K562 (cell line): Measurements from ENCODE around the gene FRMD4B. TPM values are rescaled to one million over a fixed set of nuclear protein-coding genes. Genes with fewer than 3 reads are reported as not detected.

Experiments used
- ATAC-seq: fragments of 200-7000 bp; cut with Tn5 transposase; 3 replicates; pipeline ENCODE4 v1.9.1; 2020; ENCODE audit warnings: moderate library complexity
- BruUV-seq: library from RNA; stranded (reverse); fragments of 400-500 nt; replicated peaks from 2 replicates; lab custom pipeline; 2021; lab: Mats Ljungman, UMichigan
- CTCF ChIA-PET: fragments of 300-600 bp; formaldehyde crosslinking; extraction: SDS; loops from one replicate; lab custom pipeline; 2021; ENCODE audit warnings: low intra/inter-chr PET ratio; lab: Yijun Ruan, JAX
- POLR2A ChIA-PET: fragments of 300-600, 350-650 bp; sonication (Branson Sonifier 250); formaldehyde crosslinking; extraction: SDS; loops from one replicate; lab custom pipeline; 2021; ENCODE audit warnings: antibody characterized with exemption, inconsistent platforms; lab: Yijun Ruan, JAX
- DNase-seq, 4 experiments: peaks; one replicate each; pipeline versions ENCODE4 v3.0.0 to v3.0.0-alpha.2; 2011 to 2018; ENCODE audit warnings: low spot score in 3 of 4, mixed read lengths in 3 of 4; ENCODE audit errors: extremely low read depth in 1 of 4
- FAIRE-seq: peaks from 2 replicates; lab custom pipeline; 2011; peaks lifted over from hg19 to GRCh38; lab: Jason Lieb, UNC
- H2AFZ ChIP-seq: 2 replicates; pipeline ENCODE4 v1.6.0; 2011; ENCODE audit warnings: low read depth, low read length, control low read depth, inconsistent platforms
- H3K27ac ChIP-seq: fragments of 200-600 bp; 3 replicates; pipeline ENCODE4 v1.8.0; 2011; ENCODE audit warnings: low read depth, mild to moderate bottlenecking, control low read depth, inconsistent platforms, low read length, moderate library complexity, mixed read lengths; ENCODE audit errors: extremely low read depth
- H3K27me3 ChIP-seq, 2 experiments: fragments of 300-600 bp in 1 of 2; 2 replicates in 1 of 2; 3 replicates in 1 of 2; pipeline versions ENCODE4 v1.6.0 to v1.8.0; 2011; ENCODE audit warnings: inconsistent platforms in 2 of 2, low read length in 2 of 2, mild to moderate bottlenecking in 1 of 2, mixed read lengths in 1 of 2, moderate library complexity in 1 of 2; ENCODE audit not compliant: control insufficient read depth in 2 of 2, insufficient read depth in 2 of 2
- H3K36me3 ChIP-seq: fragments of 300-600 bp; 3 replicates; pipeline ENCODE4 v1.8.0; 2011; ENCODE audit warnings: mild to moderate bottlenecking, low read length, inconsistent platforms; ENCODE audit not compliant: control insufficient read depth, insufficient read depth
- H3K4me1 ChIP-seq, 2 experiments: fragments of 200-600 bp in 1 of 2; replicated peaks in 1 of 2; 2 replicates in 1 of 2; 3 replicates in 1 of 2; pipeline versions ENCODE4 v1.5.1 to v1.8.0; 2011; ENCODE audit warnings: inconsistent platforms in 2 of 2, low read length in 2 of 2, mild to moderate bottlenecking in 1 of 2, mixed read lengths in 1 of 2, moderate library complexity in 1 of 2; ENCODE audit not compliant: control insufficient read depth in 2 of 2, insufficient read depth in 2 of 2
- H3K4me2 ChIP-seq: 2 replicates; pipeline ENCODE4 v1.6.1; 2011; ENCODE audit warnings: low read length, control low read depth, inconsistent platforms, mixed read lengths; ENCODE audit not compliant: insufficient read depth
- H3K4me3 ChIP-seq: fragments of 200-600 bp; sonication (generic), shearing (Covaris generic); 2 replicates; pipeline ENCODE4 v1.5.1; 2016; ENCODE audit warnings: control low read depth, inconsistent platforms
- H3K79me2 ChIP-seq: fragments of 200-600 bp; 3 replicates; pipeline ENCODE4 v1.8.0; 2011; ENCODE audit warnings: low read length, inconsistent platforms; ENCODE audit not compliant: control insufficient read depth, insufficient read depth
- H3K9ac ChIP-seq, 2 experiments: 2 replicates each; pipeline versions ENCODE4 v1.6.0 to v1.6.1; 2011; ENCODE audit warnings: low read depth in 2 of 2, low read length in 2 of 2, control low read depth in 1 of 2, inconsistent platforms in 1 of 2, mild to moderate bottlenecking in 1 of 2, mixed read lengths in 1 of 2; ENCODE audit not compliant: insufficient read depth in 1 of 2
- H3K9me1 ChIP-seq: one replicate; pipeline ENCODE4 v1.6.0; 2011; ENCODE audit warnings: inconsistent platforms, mild to moderate bottlenecking, low read length, moderate library complexity; ENCODE audit not compliant: control insufficient read depth, insufficient read depth
- H3K9me3 ChIP-seq: replicated peaks from 2 replicates; pipeline ENCODE4 v1.5.1; 2011; ENCODE audit warnings: low read depth, low read length, inconsistent platforms; ENCODE audit not compliant: control insufficient read depth, insufficient read depth
- H4K20me1 ChIP-seq: replicated peaks from 2 replicates; pipeline ENCODE4 v1.6.1; 2011; ENCODE audit warnings: low read length, inconsistent platforms, mixed read lengths; ENCODE audit not compliant: control insufficient read depth, insufficient read depth
- BRD4 ChIP-seq: fragments of 200-600 bp; sonication (generic); IDR thresholded peaks from 2 replicates; pipeline ENCODE4 v1.6.1; 2017; ENCODE audit warnings: inconsistent platforms
- CUX1 ChIP-seq: fragments of 200-800 bp; sonication (Bioruptor generic); IDR thresholded peaks from 2 replicates; pipeline ENCODE4 v1.6.1; 2016; ENCODE audit warnings: missing genetic modification characterization, missing compliant biosample characterization
- HINFP ChIP-seq: fragments of 450-650 bp; conservative IDR thresholded peaks from 2 replicates; pipeline ENCODE4 v1.6.1; 2016; ENCODE audit warnings: missing genetic modification characterization, low read depth, mild to moderate bottlenecking, control low read depth, missing compliant biosample characterization
- IRF2 ChIP-seq: sonication (generic); formaldehyde crosslinking; IDR thresholded peaks from 2 replicates; pipeline ENCODE4 v1.8.1; 2022; ENCODE audit warnings: mild to moderate bottlenecking, missing genetic modification reagents
- NELFE ChIP-seq: IDR thresholded peaks from 2 replicates; pipeline ENCODE4 v1.6.1; 2011; ENCODE audit warnings: mild to moderate bottlenecking; ENCODE audit not compliant: insufficient read depth, insufficient read length
- NR3C1 ChIP-seq: sonication (generic); formaldehyde crosslinking; IDR thresholded peaks from 2 replicates; pipeline ENCODE4 v1.8.1; 2022; ENCODE audit warnings: missing genetic modification reagents
- RBM17 ChIP-seq: fragments of 200-400 bp; formaldehyde crosslinking; IDR thresholded peaks from 2 replicates; pipeline ENCODE4 v1.6.1; 2017; ENCODE audit warnings: low read depth, mild to moderate bottlenecking, low read length, borderline replicate concordance
- RBM39 ChIP-seq: fragments of 200-400 bp; formaldehyde crosslinking; optimal IDR thresholded peaks from 2 replicates; pipeline ENCODE3; 2018; ENCODE audit warnings: low read depth, low read length
- WGBS: fragments of 100-300 bp; shearing (Covaris generic); methylation state at CpG from one replicate; pipeline ENCODE4 v1.1.6; 2016; ENCODE audit warnings: low coverage, mixed read lengths; ENCODE audit not compliant: insufficient coverage; ENCODE audit errors: missing lambda C conversion rate; 5-methylcytosine and 5-hydroxymethylcytosine counted together
- in situ Hi-C: fragments of 300-500 bp; cut with MboI; formaldehyde crosslinking; loops from 4 replicates; pipeline ENCODE4 v1.15.0; 2018; ENCODE audit warnings: inconsistent platforms, mixed read lengths
- intact Hi-C: fragments of 100-400 bp; cut with micrococcal nuclease; formaldehyde crosslinking; loops from 2 replicates; pipeline ENCODE4 v1.14.2; 2022
- polyA plus RNA-seq, 8 experiments: library from polyadenylated mRNA; depleted of rRNA in 4 of 8; stranded (reverse) in 5 of 8; unstranded in 3 of 8; fragments of >200 nt; fragmentation: Nextera tagmentation in 2 of 8; fragmentation: Illumina TruSeq in 1 of 8; extraction: Ambion mirVana in 2 of 8; extraction: Trizol in 1 of 8; gene quantifications; 2 replicates each; pipeline versions ENCODE4 v1.2.1 to v1.2.3, GENCODE V29; 2011 to 2014; ENCODE audit warnings: inconsistent platforms in 1 of 8, missing spikeins in 1 of 8
- total RNA-seq, 7 experiments: library from RNA; depleted of rRNA in 6 of 7; stranded (reverse); fragments of >200 nt in 6 of 7; fragmentation: Illumina TruSeq in 2 of 7; extraction: Trizol in 2 of 7; gene quantifications; 2 replicates each; pipeline versions ENCODE4 v1.2.1 to v1.2.3, GENCODE V29; 2011 to 2021; ENCODE audit warnings: low replicate concordance in 1 of 7

Gene FRMD4B
- total and polyA plus RNA-seq, 9 of the 15 experiments (the other 6 are each of a cell fraction or from before 2014, with no cell fraction given): 0.03 to 0.09 (median 0.04) TPM; not detected in 3

- no peak overlapping the region for H3K4me2 ChIP-seq
- no peak overlapping the region for H3K4me3 ChIP-seq
- TF ChIP-seq NELFE (no peak), NR3C1 (CRISPR knock-in tag) (no peak), BRD4 (no peak), RBM39 (no peak), RBM17 (no peak), CUX1 (no peak), HINFP (no peak), IRF2 (CRISPR knock-in tag) (no peak)
- BruUV-seq: no TSS peak
- H3K9me1 ChIP-seq: no peaks in the 10 kb centered on the region
- WGBS: 0% methylated on average over 3 of the region's 3 CpGs
- H3K9ac ChIP-seq: no peak overlapping the region
- H3K79me2 ChIP-seq: no peaks in the 10 kb centered on the region
- DNase-seq: no peak
- H3K27ac ChIP-seq: no peak overlapping the region
- FAIRE-seq: no peak
- CTCF ChIA-PET: no interaction called here
- no peaks in the 10 kb centered on the region; the same call in 1 of the 2 replicates for H4K20me1 ChIP-seq
- POLR2A ChIA-PET: interaction anchor here (0.9 kb wide), 1 partner anchor 11 kb away, joined by 3 read pairs; no protein-coding TSS in a partner anchor
- intact Hi-C loops: no loop called here
- H3K36me3 ChIP-seq: no peaks in the 10 kb centered on the region
- no peak for ATAC-seq
- in situ Hi-C loops: no loop called here
- no peaks in the 10 kb centered on the region for H3K4me1 ChIP-seq
- no peaks in the 10 kb centered on the region for H3K27me3 ChIP-seq
- no peak overlapping the region for H2AFZ ChIP-seq
- no peaks in the 10 kb centered on the region for H3K9me3 ChIP-seq
Measured at GRCh38 chr3:69377262-69377661, 8.6 kb downstream of the FRMD4B start.
